ENCODE results near the gene TASL.
"Not testable (repeated sequence)": the region's sequence is repeated elsewhere in the genome, so short reads cannot be mapped to it uniquely, and the experiment has no call there.

TASL gene

DNA sequence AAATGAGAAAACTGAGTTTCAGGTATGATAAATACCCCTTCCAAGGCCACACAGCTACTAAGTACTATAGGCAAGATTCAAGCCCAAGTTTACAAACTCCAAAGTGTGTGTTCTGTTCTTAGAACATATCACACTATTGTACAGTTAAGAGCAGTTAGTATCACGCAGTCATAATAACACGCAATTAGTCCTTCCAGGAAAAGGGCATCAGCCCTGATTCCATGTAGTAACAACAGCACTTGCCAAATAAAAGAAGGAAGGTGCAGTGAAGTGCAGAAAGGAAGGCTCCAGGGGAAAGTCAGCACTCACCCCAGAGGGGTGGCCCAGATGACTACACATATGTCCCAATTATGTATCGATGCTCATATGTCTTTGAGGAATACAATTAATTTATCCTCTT, 4.4 kb downstream of the TASL start:
- DNase-seq, result no peak

DNA sequence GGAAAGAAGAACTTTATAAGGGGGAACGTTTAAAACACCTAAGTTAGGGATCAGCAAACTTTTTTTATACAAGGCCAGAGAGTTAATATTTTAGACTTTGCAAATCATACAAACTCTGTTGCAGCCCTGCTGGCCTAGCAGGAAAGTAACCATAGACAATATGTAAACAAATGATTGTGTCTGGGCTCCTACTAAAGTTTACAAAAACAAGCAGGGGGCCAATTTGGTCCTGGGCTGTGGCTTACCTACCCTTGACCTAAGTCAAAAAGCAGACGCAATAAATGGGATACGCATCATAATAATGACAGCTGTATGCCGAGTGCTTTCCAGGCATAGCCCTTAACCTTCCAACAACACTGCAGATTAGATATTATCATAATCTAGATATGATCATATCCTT, 4.9 kb downstream of the TASL start:
- DNase-seq, result no peak

DNA sequence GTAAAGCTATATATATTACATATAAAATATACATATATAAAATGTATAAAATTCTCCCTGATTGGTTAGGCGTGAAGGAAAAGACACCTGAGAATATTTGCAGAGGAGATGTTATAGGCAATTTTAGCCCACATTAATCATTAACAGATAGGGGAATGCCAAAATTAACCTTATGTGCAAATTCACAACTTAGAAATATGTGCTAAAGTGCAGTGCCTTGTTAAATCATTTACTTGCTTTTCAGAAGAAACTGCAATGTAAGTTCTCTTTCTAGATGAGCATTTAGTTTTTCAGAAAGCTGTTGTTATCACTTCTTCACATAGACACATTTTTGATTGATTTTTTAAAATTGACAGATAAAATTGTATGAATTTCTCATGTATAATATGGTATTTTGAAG, 5.6 kb downstream of the TASL start:
- DNase-seq, result no peak

DNA sequence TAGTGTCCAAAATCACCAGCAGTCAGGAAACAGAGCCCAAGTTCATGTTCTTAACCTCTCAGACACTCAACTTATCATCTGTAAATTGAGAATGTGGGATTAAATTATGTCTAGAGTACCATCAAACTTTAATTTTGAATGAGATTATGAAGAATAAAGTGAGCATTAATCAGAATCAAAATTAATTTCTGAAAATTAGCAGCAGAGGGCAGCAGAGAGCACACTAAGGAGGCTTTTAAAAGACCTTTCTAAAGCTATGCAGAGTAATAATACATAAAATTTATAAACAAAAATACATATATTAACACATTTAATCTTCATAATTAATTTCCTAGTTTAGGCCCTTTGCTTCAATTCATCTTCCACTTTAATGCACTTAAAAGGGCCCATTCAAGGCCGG, 7.1 kb downstream of the TASL start:
- no peak for DNase-seq

DNA sequence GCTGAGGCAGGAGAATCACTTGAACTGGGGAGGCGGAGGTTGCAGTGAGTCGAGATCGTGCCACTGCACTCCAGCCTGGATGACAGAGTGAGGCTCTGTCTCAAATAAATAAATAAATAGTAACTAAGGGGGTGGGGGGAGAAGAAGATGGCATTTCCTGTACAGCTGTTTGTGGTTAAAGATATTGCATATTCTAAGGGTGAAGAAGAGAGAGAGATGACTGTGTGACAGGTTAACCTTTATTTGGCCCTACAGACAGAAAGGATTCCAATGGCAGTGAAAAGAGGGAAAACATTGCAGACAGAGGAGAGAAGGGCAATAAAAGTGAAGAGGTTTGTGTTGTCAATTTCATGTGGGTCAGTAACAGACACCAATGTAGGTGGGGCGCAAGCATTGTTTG, 9.4 kb downstream of the TASL start:
- no peak for DNase-seq

DNA sequence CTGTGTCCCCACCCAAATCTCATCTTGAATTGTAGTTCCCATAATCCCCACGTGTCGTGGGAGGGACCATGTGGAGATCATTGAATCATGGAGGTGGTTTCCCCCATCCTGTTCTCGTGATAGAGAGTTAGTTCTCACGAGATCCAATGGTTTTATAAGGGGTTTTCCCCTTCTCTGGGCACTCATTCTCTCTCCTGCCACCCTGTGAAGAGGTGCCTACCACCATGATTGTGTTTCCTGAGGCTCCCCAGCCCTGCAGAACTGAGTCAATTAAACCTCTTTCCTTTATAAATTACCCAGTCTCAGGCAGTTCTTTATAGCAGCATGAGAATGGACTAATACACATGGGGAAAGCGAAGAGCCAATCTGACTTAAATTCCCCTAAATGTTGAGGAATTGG, 14.5 kb downstream of the TASL start:
- not testable (repeated sequence) for DNase-seq

DNA sequence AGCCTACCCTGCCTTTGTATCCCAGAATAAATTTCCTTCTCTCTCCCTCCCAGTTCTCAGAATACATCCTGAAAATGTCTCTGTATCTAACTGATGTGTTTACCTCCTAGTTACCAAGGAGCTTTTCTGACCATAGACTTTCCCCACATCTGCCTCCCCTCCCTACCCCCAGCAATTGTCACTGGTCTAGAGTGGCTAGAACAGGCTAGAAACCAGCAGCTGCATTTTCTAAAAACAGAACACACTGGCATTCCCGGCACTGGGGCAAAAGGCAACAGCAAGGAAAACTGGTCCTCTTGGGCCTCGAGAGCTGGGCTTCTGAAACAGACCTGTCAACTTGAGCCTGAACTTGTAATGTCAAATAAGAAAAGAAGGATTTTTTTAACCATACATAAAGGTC, 16.4 kb downstream of the TASL start:
- no peak for DNase-seq

DNA sequence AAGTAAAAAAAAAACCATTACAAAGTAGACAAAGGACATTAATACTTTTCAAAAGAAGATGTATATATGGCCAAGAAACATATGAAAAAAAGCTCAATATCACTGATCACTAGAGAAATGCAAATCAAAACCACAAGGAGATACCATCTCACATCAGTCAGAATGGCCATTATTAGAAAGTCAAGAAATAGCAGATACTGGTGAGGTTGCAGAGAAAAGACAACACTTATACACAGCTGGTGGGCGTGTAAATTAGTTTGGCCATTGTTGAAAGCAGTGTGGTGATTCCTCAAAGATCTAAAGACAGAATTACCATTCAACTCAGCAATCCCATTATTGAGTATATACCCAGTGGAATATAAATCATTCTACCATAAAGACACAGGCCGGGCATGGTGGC, 39.3 kb downstream of the TASL start:
- DNase-seq, result no peak

DNA sequence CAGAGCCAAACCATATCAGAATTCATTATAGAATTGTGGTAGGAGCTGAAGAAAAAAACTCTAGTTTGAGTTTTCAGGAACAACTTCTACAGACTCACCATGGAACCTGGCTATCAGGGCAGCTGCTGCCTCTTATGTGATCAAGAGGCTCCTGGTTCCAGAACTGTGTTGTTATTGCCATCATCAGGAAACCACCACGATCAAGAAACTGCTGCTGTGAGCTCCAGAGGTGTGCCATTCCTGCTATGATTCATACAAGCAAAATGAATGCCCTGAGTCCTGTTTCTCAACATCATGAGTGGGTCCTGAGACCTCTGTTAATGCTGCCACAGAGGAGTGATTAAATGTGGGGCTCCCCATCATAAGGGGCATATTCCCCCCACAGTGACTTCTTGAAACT, 43.7 kb downstream of the TASL start:
- DNase-seq, result no peak

DNA sequence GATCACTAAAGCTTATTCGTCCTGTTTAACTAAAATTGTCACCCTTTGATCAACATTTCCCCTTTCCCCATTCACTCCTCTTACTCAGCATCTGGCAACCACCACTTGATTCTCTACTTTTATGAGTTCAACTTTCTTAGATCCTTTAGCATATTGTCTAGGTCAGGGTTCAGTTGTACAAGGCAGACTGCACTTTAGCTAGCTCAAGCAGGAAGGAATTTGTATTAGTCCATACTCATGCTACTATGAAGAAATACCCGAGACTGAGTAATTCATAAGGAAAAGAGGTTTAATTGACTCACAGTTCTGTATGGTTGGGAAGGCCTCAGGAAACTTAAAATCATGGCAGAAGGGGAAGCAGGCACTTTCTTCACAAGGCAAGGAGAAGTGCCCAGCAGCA, 44.3 kb downstream of the TASL start:
- DNase-seq, result no peak

DNA sequence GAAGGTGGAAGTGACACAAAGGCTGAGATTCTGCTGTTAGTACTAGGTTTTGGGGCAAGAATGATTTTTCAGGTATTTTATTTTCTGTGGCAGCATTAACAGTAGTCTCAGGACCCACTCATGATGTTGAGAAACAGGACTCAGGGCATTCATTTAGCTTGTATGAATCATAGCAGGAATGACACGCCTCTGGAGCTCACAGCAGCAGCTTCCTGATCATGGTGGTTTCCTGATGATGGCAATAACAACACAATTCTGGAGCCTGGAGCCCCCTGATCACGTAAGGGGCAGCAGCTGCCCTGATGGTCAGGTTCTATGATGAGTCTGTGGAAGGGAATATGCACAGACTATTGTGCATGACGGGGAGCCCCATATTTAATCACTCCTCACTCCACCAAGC, 47.0 kb downstream of the TASL start:
- no peak for DNase-seq

DNA sequence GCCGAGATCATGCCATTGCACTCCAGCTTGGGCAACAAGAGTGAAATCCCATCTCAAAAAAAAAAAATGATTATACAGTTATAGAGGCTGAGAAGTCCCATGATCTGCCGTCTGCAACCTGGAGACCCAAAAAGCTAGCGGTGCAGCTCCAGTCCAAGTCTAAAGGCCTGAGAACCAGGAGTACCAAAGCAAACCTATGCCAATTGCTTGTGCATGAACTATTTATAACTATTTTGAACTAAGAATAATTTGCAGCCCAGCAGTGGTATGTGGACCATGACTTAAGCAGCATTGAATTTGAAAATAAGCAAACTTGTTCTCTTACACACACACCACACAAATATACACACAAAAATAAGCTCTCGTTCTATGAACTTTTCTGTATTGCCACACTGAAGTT, 51.8 kb downstream of the TASL start:
- no peak for DNase-seq

DNA sequence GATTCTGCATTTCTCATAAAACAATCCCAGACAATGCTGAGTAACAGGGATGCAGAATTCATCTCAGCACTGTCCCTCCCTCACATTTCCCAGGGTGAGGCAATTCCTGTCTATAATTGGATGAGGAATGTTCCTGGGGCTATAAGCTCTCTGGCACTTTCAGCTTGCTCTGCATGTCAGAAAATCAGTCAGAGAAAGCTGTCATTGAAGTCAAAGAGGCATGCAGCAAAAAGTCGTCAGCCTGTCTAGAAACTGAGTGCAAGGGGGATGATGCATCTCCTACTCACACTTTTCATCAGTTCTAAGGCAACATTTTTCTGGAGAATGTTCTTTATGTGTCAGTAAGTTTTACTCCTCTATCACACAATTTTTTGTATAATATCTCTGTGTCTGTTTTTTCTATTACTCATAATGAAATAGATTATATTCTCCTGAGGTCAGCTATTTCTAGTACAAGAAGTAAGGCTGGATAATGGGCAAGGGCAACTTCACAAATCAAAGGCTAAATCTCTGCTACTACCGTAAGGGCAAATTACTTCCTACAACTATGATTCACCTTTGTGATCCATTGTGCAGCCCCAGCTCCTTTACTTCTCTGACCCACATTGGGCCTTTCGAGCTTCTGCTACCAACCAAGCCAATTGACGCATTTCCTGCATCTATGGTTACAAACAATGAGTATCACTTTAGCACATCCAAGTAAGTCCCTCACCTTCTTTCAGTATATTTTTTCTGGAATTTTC, 56.0 kb downstream of the TASL start:
- no peak for DNase-seq

DNA sequence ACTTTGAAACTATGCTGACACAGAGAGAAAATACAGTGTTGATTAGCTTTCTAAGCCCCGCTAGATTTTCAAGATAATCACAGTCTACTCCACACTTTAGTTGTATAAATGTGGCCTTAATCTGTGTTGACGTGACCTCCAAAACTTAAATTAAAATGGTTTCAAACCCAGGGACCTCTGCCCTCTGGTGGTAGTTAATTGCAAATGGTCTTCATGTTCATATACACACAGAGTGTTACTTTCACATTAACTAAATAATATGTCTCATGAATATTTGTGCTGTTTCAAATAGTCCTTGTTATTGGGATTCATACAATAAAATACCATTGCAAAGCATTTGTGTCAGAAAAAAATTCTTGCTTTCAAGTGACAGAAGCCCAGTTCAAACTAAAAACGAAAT, 64.3 kb downstream of the TASL start:
- no peak for DNase-seq
